GM12872 (cell line): ENCODE results near the gene ANK2.

Experiments
- TF ChIP-seq, protein P1 (sequence below): IDR thresholded peaks from 3 replicates; pipeline ENCODE4 v1.5.1; 2011; ENCODE audit warnings: low read depth, mild to moderate bottlenecking, low read length, moderate library complexity; ENCODE audit not compliant: insufficient read depth

Gene ANK2

DNA sequence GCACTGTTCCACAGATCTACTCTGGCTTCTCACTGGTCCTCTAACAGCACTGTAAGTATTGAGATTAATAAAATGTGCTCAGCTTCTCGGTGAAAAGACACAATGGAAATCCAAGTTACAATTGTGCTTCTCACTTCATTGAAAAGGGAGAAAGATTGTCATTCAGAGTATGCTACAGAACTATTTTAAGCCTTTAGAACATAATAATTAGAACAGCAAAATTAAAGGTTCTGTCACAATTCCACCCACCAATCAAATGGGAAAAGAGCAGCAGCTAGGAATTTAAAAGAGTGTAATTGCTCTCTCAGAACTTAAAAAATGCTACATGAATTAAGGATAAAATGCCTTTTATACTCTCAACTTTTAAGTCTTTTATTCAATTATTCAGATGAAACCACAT lies 329.4 kb downstream of the ANK2 start:
- TF ChIP-seq, protein P1, sequence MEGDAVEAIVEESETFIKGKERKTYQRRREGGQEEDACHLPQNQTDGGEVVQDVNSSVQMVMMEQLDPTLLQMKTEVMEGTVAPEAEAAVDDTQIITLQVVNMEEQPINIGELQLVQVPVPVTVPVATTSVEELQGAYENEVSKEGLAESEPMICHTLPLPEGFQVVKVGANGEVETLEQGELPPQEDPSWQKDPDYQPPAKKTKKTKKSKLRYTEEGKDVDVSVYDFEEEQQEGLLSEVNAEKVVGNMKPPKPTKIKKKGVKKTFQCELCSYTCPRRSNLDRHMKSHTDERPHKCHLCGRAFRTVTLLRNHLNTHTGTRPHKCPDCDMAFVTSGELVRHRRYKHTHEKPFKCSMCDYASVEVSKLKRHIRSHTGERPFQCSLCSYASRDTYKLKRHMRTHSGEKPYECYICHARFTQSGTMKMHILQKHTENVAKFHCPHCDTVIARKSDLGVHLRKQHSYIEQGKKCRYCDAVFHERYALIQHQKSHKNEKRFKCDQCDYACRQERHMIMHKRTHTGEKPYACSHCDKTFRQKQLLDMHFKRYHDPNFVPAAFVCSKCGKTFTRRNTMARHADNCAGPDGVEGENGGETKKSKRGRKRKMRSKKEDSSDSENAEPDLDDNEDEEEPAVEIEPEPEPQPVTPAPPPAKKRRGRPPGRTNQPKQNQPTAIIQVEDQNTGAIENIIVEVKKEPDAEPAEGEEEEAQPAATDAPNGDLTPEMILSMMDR: no peak

DNA sequence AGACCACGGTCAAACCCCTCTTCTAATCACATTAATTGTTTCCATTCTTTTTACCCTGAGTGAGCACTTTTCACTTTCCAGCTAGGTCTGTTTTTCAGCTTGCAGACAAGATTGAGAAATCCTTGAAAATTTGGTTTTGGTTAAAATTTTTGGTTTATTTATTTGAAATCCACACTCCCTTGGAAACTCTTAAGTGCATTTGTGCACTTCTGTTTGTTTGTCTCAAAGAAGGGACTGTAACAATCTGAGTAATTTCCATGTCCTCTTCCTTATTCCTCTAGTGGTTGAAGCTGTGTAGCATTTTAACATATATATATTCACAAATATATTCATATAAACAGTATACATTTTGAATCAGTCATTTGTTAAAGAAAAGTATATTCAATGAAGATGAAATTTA lies 333.3 kb downstream of the ANK2 start:
- TF ChIP-seq, protein P1: no peak

DNA sequence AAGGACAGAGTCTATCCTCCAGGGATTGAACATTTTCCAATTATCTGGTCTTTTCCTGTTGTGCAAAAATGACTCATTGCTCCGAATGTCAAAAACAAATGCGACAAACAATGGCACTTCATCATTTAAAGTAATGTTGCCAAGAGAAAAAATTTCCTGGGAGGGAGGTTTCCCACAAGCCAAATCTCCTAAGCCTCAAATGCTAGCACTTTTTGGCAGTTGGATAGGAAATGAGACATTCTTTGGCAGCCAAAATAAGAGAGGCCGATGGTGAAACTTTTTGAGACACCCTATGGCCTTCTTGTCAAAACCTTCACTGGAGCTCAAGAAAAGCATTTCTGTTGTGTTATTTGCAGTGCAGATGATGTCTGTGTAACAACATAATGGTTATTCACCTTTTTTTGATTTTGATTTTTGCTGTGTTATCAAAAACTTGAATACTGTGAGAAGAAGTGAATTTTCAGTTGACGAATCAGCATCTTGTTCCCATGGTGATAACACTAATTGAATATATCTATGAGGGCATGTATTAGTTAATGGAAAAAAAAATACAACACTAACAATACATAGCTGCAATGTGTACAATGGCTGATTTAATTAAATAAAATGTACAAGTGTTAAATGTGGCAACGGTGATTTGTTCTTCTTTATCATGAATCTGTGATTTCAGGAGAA lies 333.8 kb downstream of the ANK2 start:
- TF ChIP-seq, protein P1: no peak

DNA sequence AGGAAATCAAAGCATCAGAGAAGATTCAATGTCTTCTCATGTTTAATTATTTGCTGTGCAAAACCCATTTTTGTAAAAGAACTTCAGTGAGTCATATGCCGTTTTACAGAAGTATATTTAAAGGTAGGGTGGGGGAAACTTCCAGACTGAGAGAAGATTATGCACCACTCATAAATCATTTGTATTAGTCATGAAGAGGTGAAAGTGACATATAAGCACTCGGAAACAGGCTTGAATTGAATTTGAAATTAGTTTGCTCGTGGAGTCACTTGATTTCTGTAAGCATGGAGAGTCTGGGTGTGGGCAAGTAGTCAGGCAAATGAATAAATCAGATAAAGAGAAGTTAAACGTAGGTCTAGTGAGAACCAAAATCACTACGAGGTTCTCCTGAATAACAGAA lies 335.1 kb downstream of the ANK2 start:
- TF ChIP-seq, protein P1: no peak

DNA sequence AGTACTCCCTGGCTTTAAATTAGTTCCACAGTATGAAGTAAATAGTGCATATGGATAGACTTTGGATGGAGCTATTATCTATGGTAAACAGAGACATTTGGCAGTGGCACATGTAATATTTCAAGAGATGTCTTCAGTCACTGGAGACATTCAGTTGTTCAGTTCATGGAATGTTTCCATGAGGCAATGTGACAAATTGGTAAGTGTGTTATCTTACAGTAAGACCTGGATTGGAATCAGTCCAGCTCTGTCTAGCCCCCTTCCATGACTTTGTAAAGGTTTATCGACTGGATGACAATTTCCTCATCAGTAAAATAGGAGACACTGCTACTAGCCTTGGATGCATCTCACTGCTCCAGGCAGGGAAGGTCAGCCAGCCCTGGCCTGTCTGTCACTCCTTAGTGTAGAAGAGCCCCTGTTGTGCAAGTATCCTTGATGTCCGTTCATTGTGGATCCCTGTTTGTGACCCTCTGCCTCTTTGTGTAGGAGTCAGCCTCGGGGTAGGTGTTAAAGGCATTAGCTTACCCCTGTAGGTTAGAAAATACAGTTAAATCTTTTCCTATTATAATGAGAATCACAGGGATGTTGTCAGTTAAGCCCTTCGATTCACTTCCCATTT lies 335.9 kb downstream of the ANK2 start:
- TF ChIP-seq, protein P1: no peak

DNA sequence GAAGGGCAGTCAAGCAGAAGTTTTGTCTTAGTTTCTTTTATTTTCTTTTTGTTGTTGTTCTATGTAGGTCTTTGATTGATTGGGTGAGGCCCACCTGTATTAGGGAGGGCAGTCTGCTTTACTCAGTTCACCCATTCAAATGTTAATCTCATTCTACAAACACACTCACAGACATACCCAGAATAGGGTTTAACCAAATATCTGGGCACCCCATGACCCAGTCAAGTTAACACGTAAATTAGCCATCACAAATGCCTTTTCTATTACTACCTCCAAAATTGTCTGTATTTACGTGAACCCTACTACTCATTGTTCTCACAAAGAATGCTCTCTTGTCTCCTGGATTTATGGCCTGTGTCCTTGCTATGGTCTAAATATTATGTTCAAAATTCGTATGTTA lies 339.7 kb downstream of the ANK2 start:
- TF ChIP-seq, protein P1: no peak

DNA sequence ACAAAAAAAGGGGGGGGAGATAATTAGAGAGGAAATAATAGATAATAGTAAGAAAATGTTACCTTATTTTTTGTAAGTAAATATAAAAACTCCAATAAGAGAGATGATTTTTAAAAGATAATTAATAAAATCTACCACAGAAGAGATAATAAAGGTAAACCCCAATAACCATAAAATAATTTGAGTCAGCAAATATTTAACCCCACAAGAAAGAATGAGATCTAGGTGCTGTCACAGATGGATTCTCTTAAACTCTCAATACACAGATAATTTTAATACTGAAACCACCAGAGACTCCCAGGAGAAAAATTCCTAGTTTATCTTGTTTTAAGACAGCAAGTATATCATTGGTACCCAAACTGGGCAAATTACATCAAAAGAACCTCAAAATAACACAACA lies 341.4 kb downstream of the ANK2 start:
- TF ChIP-seq, protein P1: no peak
